Panc1 (cell line): ENCODE results near the gene SMARCD2. TPM values are rescaled to one million over a fixed set of nuclear protein-coding genes. Genes with fewer than 3 reads are reported as not detected.

ENCODE experiments used
- ATAC-seq: fragments of 200-7000 bp; cut with Tn5 transposase; 2 replicates; pipeline ENCODE4 v1.9.1; 2020; ENCODE audit warnings: mild to moderate bottlenecking, moderate library complexity
- BruUV-seq: library from RNA; stranded (reverse); fragments of 400-500 nt; replicated peaks from 2 replicates; lab custom pipeline; 2021; lab: Mats Ljungman, UMichigan
- CTCF ChIA-PET: fragments of 300-600 bp; sonication (Branson Sonifier 250); formaldehyde crosslinking; loops from one replicate; lab custom pipeline; 2022; ENCODE audit warnings: antibody characterized with exemption; lab: Charles Lee
- POLR2A ChIA-PET: fragments of 300-600 bp; sonication (Branson Sonifier 250); formaldehyde crosslinking; loops from one replicate; lab custom pipeline; 2022; ENCODE audit warnings: antibody characterized with exemption; lab: Charles Lee
- DNase-seq: peaks from one replicate; pipeline ENCODE4 v3.0.0-alpha.2; 2010; ENCODE audit warnings: low read depth, low spot score
- H3K27ac ChIP-seq: 2 replicates; pipeline ENCODE4 v1.5.1; 2011; ENCODE audit warnings: mild to moderate bottlenecking, low read length, inconsistent platforms
- H3K27me3 ChIP-seq: fragments of 200-500 bp; sonication (Bioruptor generic); 2 replicates; pipeline ENCODE4 v1.6.0; 2014; ENCODE audit warnings: low read length, inconsistent platforms; ENCODE audit not compliant: control insufficient read depth, insufficient read depth
- H3K36me3 ChIP-seq: fragments of 200-500 bp; sonication (Bioruptor generic); 2 replicates; pipeline ENCODE4 v1.5.1; 2014; ENCODE audit warnings: inconsistent platforms, mild to moderate bottlenecking, low read length, moderate library complexity; ENCODE audit not compliant: control insufficient read depth, insufficient read depth
- H3K4me1 ChIP-seq: 2 replicates; pipeline ENCODE4 v1.5.1; 2011; ENCODE audit warnings: inconsistent platforms, mild to moderate bottlenecking, low read length, moderate library complexity; ENCODE audit not compliant: control insufficient read depth, insufficient read depth
- H3K4me3 ChIP-seq, 2 experiments: 2 replicates each; pipeline ENCODE4 v1.5.1; 2011 to 2012; ENCODE audit warnings: low read depth in 2 of 2, low read length in 2 of 2, mild to moderate bottlenecking in 2 of 2, inconsistent platforms in 1 of 2, moderate library complexity in 1 of 2
- H3K9me3 ChIP-seq: fragments of 200-500 bp; sonication (Bioruptor generic); 2 replicates; pipeline ENCODE4 v1.5.1; 2014; ENCODE audit warnings: low read depth, mild to moderate bottlenecking, inconsistent platforms, low read length, moderate library complexity; ENCODE audit not compliant: control insufficient read depth, insufficient read depth
- CTCF ChIP-seq: fragments of 450-650 bp; IDR thresholded peaks from 2 replicates; pipeline ENCODE4 v1.5.1; 2017; ENCODE audit warnings: mild to moderate bottlenecking
- POLR2AphosphoS5 ChIP-seq: IDR thresholded peaks from 2 replicates; pipeline ENCODE4 v1.6.1; 2012; ENCODE audit warnings: mild to moderate bottlenecking, low read depth, low read length, moderate library complexity
- REST ChIP-seq, 2 experiments: IDR thresholded peaks; 2 replicates each; pipeline ENCODE4 v1.6.1; 2011 to 2012; ENCODE audit warnings: low read depth in 2 of 2, control low read depth in 1 of 2, low read length in 1 of 2, mild to moderate bottlenecking in 1 of 2, moderate library complexity in 1 of 2; ENCODE audit not compliant: insufficient read depth in 1 of 2
- SIN3A ChIP-seq: IDR thresholded peaks from 2 replicates; pipeline ENCODE4 v1.6.1; 2012; ENCODE audit warnings: low read depth, mild to moderate bottlenecking, low read length, moderate library complexity, borderline replicate concordance; ENCODE audit not compliant: insufficient read depth
- TCF7L2 ChIP-seq: IDR thresholded peaks from 2 replicates; pipeline ENCODE4 v1.6.1; 2011; ENCODE audit warnings: mild to moderate bottlenecking, low read depth, low read length, inconsistent platforms
- in situ Hi-C: cut with HindIII; loops from 2 replicates; pipeline ENCODE4 v1.10.0; 2016; ENCODE audit warnings: low sequenced_read_pairs, low pct_unique_long_range_greater_than_20kb
- intact Hi-C: fragments of 100-400 bp; cut with micrococcal nuclease; formaldehyde crosslinking; loops from one replicate; pipeline ENCODE4 v1.10.0; 2022; ENCODE audit not compliant: unreplicated experiment
- total RNA-seq: library from RNA; stranded (reverse); gene quantifications from one replicate; pipeline ENCODE4 v1.2.1, GENCODE V29; 2021; ENCODE audit not compliant: unreplicated experiment

Gene SMARCD2
- total RNA-seq, 1 experiment from 2014 or later: 59.4 TPM

GRCh38 chr17:63785556-63785955 lies 56.9 kb downstream of the SMARCD2 start:
- BruUV-seq: no TSS peak
- H3K9me3 ChIP-seq: no peaks in the 10 kb centered on the region
- DNase-seq (no peak), ATAC-seq (no peak)
- no peaks in the 10 kb centered on the region for H3K27me3 ChIP-seq
- peaks cover 7% of the 10 kb centered on the region for H3K36me3 ChIP-seq
- no peak overlapping the region for H3K27ac ChIP-seq
- ChIA-PET POLR2A (interaction anchor here (0.6 kb wide), 1 partner anchor 36 kb away, joined by 6 read pairs; no protein-coding TSS in a partner anchor), CTCF (no interaction called here)
- in situ Hi-C loops (no loop called here), intact Hi-C loops (no loop called here)
- H3K4me1 ChIP-seq: peaks cover 4% of the 10 kb centered on the region
- TF ChIP-seq TCF7L2 (no peak), SIN3A (no peak), CTCF (no peak), POLR2AphosphoS5 (no peak), REST (IDR thresholded peaks at IDR 0.05; ENCODE audit: insufficient read depth in 1 of 2, low read depth in 2 of 2, low read length in 1 of 2) (no peak)
- no peak overlapping the region for H3K4me3 ChIP-seq

GRCh38 chr17:63783522-63783921 lies 59.0 kb downstream of the SMARCD2 start:
- Histone ChIP-seq H3K27me3 (no peaks in the 10 kb centered on the region), H3K9me3 (no peaks in the 10 kb centered on the region), H3K36me3 (peaks cover 3% of the 10 kb centered on the region), H3K4me1 (peaks cover 8% of the 10 kb centered on the region), H3K27ac (no peak overlapping the region), H3K4me3 (no peak overlapping the region)
- intact Hi-C loops: no loop called here
- ATAC-seq (no peak), DNase-seq (no peak)
- in situ Hi-C loops: no loop called here
- POLR2A ChIA-PET: no interaction called here
- CTCF ChIA-PET: no interaction called here
- TF ChIP-seq POLR2AphosphoS5: no peak
- TF ChIP-seq CTCF: no peak
- no peak for TF ChIP-seq SIN3A
- no peak for TF ChIP-seq TCF7L2
- TF ChIP-seq REST (IDR thresholded peaks at IDR 0.05; ENCODE audit: insufficient read depth in 1 of 2, low read depth in 2 of 2, low read length in 1 of 2): no peak
- no TSS peak for BruUV-seq
